ENCODE measurements around the gene PDZD2. TPM values are rescaled to one million over a fixed set of nuclear protein-coding genes. Genes with fewer than 3 reads are reported as not detected.

Gene PDZD2
- total RNA-seq, 1 donor from 2014 or later: 1.2 TPM

Other genes starting within 250 kb of the PDZD2 start
- 32.1 and 41.8 TPM in 2 replicates for gene DROSHA, start 107.0 kb upstream of the PDZD2 start, total RNA-seq
- gene C5orf22, start 106.8 kb upstream of the PDZD2 start, total RNA-seq: 10.9 and 15.9 TPM in 2 replicates